SH-SY5Y (cell line): ENCODE results near the gene RAB5B.

Experiments used
- GATA2 ChIP-seq: IDR thresholded peaks from 2 replicates; pipeline ENCODE4 v1.6.1; 2011; ENCODE audit warnings: mild to moderate bottlenecking, low read depth, low read length
- GATA3 ChIP-seq: IDR thresholded peaks from 2 replicates; pipeline ENCODE4 v1.6.1; 2011; ENCODE audit warnings: low read depth, mild to moderate bottlenecking, low read length, moderate library complexity

DNA sequence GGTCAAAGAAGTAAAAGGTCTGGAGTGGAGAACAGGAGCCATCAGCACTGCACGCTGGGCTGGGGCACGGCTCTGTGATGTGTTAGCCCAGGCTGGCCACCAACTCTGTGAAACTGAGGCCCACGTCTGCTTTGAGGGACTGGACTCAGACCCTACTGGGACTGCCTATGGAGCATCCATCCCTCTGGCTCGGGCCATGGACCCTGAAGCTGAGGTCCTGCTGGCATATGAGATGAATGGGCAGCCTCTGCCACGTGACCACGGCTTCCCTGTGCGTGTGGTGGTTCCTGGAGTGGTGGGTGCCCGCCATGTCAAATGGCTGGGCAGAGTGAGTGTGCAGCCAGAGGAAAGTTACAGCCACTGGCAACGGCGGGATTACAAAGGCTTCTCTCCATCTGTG, 30.3 kb downstream of the RAB5B start:
- TF ChIP-seq GATA3 (no peak), GATA2 (no peak)
